WTC11 (cell line): Measurements from ENCODE around the gene CXorf65. TPM values are rescaled to one million over a fixed set of nuclear protein-coding genes. Genes with fewer than 3 reads are reported as not detected.

Source experiments
- ATAC-seq: fragments of 200-7000 bp; cut with Tn5 transposase; 2 replicates; pipeline ENCODE4 v1.10.0; 2021; ENCODE audit warnings: mild to moderate bottlenecking, moderate library complexity
- CTCF ChIA-PET: fragments of 300-600 bp; sonication (Branson Sonifier 250); formaldehyde crosslinking; loops from one replicate; lab custom pipeline; 2021; ENCODE audit warnings: antibody characterized with exemption; lab: Charles Lee
- POLR2A ChIA-PET: fragments of 350-600 bp; sonication (Branson Sonifier 250); formaldehyde crosslinking; loops from one replicate; lab custom pipeline; 2021; ENCODE audit warnings: antibody characterized with exemption; lab: Charles Lee
- DNase-seq: peaks from one replicate; pipeline ENCODE4 v3.0.0; 2021; ENCODE audit warnings: low spot score
- H3K27ac Mint-ChIP-seq: 2 replicates; pipeline ENCODE4 v1.8.0; 2021; ENCODE audit warnings: mixed read lengths
- H3K27me3 Mint-ChIP-seq: 2 replicates; pipeline ENCODE4 v1.8.0; 2021; ENCODE audit warnings: low read depth, mild to moderate bottlenecking, moderate library complexity, mixed read lengths
- H3K36me3 Mint-ChIP-seq: 2 replicates; pipeline ENCODE4 v1.8.0; 2021; ENCODE audit warnings: mixed read lengths
- H3K4me1 Mint-ChIP-seq: 2 replicates; pipeline ENCODE4 v1.8.0; 2022; ENCODE audit warnings: mixed read lengths
- H3K4me3 Mint-ChIP-seq: 2 replicates; pipeline ENCODE4 v1.8.0; 2021; ENCODE audit warnings: mild to moderate bottlenecking, moderate library complexity, mixed read lengths
- H3K9me3 Mint-ChIP-seq: 2 replicates; pipeline ENCODE4 v1.8.0; 2021; ENCODE audit warnings: mixed read lengths
- ARID4B ChIP-seq: sonication (generic); formaldehyde crosslinking; IDR thresholded peaks from 2 replicates; pipeline ENCODE4 v1.8.0; 2023; ENCODE audit warnings: missing genetic modification reagents, mild to moderate bottlenecking, borderline replicate concordance
- CDX4 ChIP-seq: fragments of 250-450 bp; sonication (Bioruptor Pico); IDR thresholded peaks from 2 replicates; pipeline ENCODE4 v1.9.0; 2021; ENCODE audit warnings: moderate library complexity, mild to moderate bottlenecking, inconsistent platforms, borderline replicate concordance
- CREM ChIP-seq: sonication (generic); formaldehyde crosslinking; IDR thresholded peaks from 2 replicates; pipeline ENCODE4 v1.8.1; 2022; ENCODE audit warnings: mild to moderate bottlenecking, missing genetic modification reagents, moderate library complexity
- E2F1 ChIP-seq: sonication (generic); formaldehyde crosslinking; IDR thresholded peaks from 2 replicates; pipeline ENCODE4 v1.8.0; 2022; ENCODE audit warnings: mild to moderate bottlenecking, missing genetic modification reagents
- EMX1 ChIP-seq: fragments of 250-450 bp; sonication (Bioruptor Pico); IDR thresholded peaks from 2 replicates; pipeline ENCODE4 v1.8.0; 2021; ENCODE audit warnings: mild to moderate bottlenecking
- FOXK1 ChIP-seq: sonication (generic); formaldehyde crosslinking; IDR thresholded peaks from 2 replicates; pipeline ENCODE4 v1.8.0; 2022; ENCODE audit warnings: mild to moderate bottlenecking, moderate library complexity, missing genetic modification reagents
- FOXP1 ChIP-seq: sonication (generic); formaldehyde crosslinking; IDR thresholded peaks from 2 replicates; pipeline ENCODE4 v1.8.0; 2022; ENCODE audit warnings: missing genetic modification reagents, mild to moderate bottlenecking, moderate library complexity, borderline replicate concordance
- GRHL2 ChIP-seq: fragments of 250-450 bp; sonication (Bioruptor Pico); IDR thresholded peaks from 2 replicates; pipeline ENCODE4 v1.8.0; 2022; ENCODE audit warnings: mild to moderate bottlenecking, moderate library complexity; ENCODE audit not compliant: insufficient replicate concordance, severe bottlenecking
- HMGA2 ChIP-seq: fragments of 250-450 bp; sonication (Bioruptor Pico); IDR thresholded peaks from 2 replicates; pipeline ENCODE4 v1.4.0; 2021; ENCODE audit warnings: mild to moderate bottlenecking, moderate library complexity
- JAZF1 ChIP-seq: fragments of 250-450 bp; sonication (Bioruptor Pico); IDR thresholded peaks from 2 replicates; pipeline ENCODE4 v1.9.0; 2021; ENCODE audit warnings: moderate library complexity, mild to moderate bottlenecking, inconsistent platforms
- NFE2L1 ChIP-seq: sonication (generic); formaldehyde crosslinking; IDR thresholded peaks from 2 replicates; pipeline ENCODE4 v1.8.1; 2023; ENCODE audit warnings: missing genetic modification reagents
- NR1H2 ChIP-seq: sonication (generic); formaldehyde crosslinking; IDR thresholded peaks from 2 replicates; pipeline ENCODE4 v1.9.0; 2021; ENCODE audit warnings: mild to moderate bottlenecking, moderate library complexity, missing genetic modification reagents
- SOX15 ChIP-seq: fragments of 250-450 bp; sonication (Bioruptor Pico); IDR thresholded peaks from 2 replicates; pipeline ENCODE4 v1.9.0; 2021; ENCODE audit warnings: mild to moderate bottlenecking
- ZBTB21 ChIP-seq: sonication (generic); formaldehyde crosslinking; IDR thresholded peaks from 2 replicates; pipeline ENCODE4 v1.8.1; 2023; ENCODE audit warnings: mild to moderate bottlenecking, missing genetic modification reagents, borderline replicate concordance
- ZNF263 ChIP-seq: sonication (generic); formaldehyde crosslinking; IDR thresholded peaks from 2 replicates; pipeline ENCODE4 v1.8.1; 2022; ENCODE audit warnings: low read depth, mild to moderate bottlenecking, moderate library complexity, missing genetic modification reagents
- ZNF416 ChIP-seq: fragments of 250-450 bp; sonication (Bioruptor Pico); IDR thresholded peaks from 2 replicates; pipeline ENCODE4 v1.9.0; 2021; ENCODE audit warnings: mild to moderate bottlenecking, inconsistent platforms
- ZNF512 ChIP-seq: sonication (generic); formaldehyde crosslinking; IDR thresholded peaks from 2 replicates; pipeline ENCODE4 v1.8.1; 2022; ENCODE audit warnings: missing genetic modification reagents, borderline replicate concordance
- total RNA-seq: library from RNA; stranded (reverse); gene quantifications from 3 replicates; pipeline ENCODE4 v1.2.3, GENCODE V29; 2021
- TF ChIP-seq, protein P1 (sequence below): fragments of 250-450 bp; sonication (Bioruptor Pico); IDR thresholded peaks from 2 replicates; pipeline ENCODE4 v2.1.2; 2022; ENCODE audit warnings: mild to moderate bottlenecking, moderate library complexity
- TF ChIP-seq, protein P2 (sequence below): sonication (generic); formaldehyde crosslinking; IDR thresholded peaks from 2 replicates; pipeline ENCODE4 v1.8.0; 2022; ENCODE audit warnings: mild to moderate bottlenecking, missing genetic modification reagents

Gene CXorf65
- total RNA-seq, 1 experiment from 2014 or later: not detected

GRCh38 chrX:71111921-71112431, 5.4 kb upstream of the CXorf65 start:
- DNase-seq: no peak
- ChIA-PET POLR2A (no interaction called here), CTCF (interaction anchor here (1.1 kb wide), 1 partner anchor 9 kb away, joined by 4 read pairs; no protein-coding TSS in a partner anchor)
- Mint-ChIP-seq H3K4me3 (no peak overlapping the region), H3K9me3 (no peaks in the 10 kb centered on the region), H3K4me1 (peaks cover 20% of the 10 kb centered on the region), H3K36me3 (no peaks in the 10 kb centered on the region), H3K27me3 (peaks cover 70% of the 10 kb centered on the region), H3K27ac (no peak overlapping the region)
- ATAC-seq: no peak
- TF ChIP-seq FOXK1 (CRISPR knock-in tag) (no peak), CREM (no peak), CDX4 (CRISPR knock-in tag) (no peak), FOXP1 (CRISPR knock-in tag) (no peak), NR1H2 (CRISPR knock-in tag) (no peak), E2F1 (CRISPR knock-in tag) (no peak), ZNF512 (CRISPR knock-in tag) (no peak), ARID4B (CRISPR knock-in tag) (no peak), JAZF1 (CRISPR knock-in tag) (no peak), SOX15 (CRISPR knock-in tag) (no peak), EMX1 (CRISPR knock-in tag) (no peak), HMGA2 (CRISPR knock-in tag) (no peak), ZBTB21 (CRISPR knock-in tag) (no peak), NFE2L1 (CRISPR knock-in tag) (no peak), ZNF416 (no peak), GRHL2 (CRISPR knock-in tag) (no peak), ZNF263 (CRISPR knock-in tag) (no peak)
- TF ChIP-seq, protein P1, sequence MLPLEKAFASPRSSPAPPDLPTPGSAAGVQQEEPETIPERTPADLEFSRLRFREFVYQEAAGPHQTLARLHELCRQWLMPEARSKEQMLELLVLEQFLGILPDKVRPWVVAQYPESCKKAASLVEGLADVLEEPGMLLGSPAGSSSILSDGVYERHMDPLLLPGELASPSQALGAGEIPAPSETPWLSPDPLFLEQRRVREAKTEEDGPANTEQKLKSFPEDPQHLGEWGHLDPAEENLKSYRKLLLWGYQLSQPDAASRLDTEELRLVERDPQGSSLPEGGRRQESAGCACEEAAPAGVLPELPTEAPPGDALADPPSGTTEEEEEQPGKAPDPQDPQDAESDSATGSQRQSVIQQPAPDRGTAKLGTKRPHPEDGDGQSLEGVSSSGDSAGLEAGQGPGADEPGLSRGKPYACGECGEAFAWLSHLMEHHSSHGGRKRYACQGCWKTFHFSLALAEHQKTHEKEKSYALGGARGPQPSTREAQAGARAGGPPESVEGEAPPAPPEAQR: no peak
- TF ChIP-seq, protein P2, sequence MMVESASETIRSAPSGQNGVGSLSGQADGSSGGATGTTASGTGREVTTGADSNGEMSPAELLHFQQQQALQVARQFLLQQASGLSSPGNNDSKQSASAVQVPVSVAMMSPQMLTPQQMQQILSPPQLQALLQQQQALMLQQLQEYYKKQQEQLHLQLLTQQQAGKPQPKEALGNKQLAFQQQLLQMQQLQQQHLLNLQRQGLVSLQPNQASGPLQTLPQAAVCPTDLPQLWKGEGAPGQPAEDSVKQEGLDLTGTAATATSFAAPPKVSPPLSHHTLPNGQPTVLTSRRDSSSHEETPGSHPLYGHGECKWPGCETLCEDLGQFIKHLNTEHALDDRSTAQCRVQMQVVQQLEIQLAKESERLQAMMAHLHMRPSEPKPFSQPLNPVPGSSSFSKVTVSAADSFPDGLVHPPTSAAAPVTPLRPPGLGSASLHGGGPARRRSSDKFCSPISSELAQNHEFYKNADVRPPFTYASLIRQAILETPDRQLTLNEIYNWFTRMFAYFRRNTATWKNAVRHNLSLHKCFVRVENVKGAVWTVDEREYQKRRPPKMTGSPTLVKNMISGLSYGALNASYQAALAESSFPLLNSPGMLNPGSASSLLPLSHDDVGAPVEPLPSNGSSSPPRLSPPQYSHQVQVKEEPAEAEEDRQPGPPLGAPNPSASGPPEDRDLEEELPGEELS (CRISPR knock-in tag): no peak
